GM12801 (cell line): Measurements from ENCODE around the gene GRB7.

ENCODE experiments used
- TF ChIP-seq, protein P1 (sequence below): IDR thresholded peaks from one replicate; pipeline ENCODE4 v1.5.1; 2011; ENCODE audit warnings: control low read depth; ENCODE audit not compliant: insufficient read length; ENCODE audit errors: extremely low read depth

Gene GRB7

GRCh38 chr17:39754161-39754957 lies 16.6 kb downstream of the GRB7 start:
- TF ChIP-seq, protein P1, sequence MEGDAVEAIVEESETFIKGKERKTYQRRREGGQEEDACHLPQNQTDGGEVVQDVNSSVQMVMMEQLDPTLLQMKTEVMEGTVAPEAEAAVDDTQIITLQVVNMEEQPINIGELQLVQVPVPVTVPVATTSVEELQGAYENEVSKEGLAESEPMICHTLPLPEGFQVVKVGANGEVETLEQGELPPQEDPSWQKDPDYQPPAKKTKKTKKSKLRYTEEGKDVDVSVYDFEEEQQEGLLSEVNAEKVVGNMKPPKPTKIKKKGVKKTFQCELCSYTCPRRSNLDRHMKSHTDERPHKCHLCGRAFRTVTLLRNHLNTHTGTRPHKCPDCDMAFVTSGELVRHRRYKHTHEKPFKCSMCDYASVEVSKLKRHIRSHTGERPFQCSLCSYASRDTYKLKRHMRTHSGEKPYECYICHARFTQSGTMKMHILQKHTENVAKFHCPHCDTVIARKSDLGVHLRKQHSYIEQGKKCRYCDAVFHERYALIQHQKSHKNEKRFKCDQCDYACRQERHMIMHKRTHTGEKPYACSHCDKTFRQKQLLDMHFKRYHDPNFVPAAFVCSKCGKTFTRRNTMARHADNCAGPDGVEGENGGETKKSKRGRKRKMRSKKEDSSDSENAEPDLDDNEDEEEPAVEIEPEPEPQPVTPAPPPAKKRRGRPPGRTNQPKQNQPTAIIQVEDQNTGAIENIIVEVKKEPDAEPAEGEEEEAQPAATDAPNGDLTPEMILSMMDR = no peak

GRCh38 chr17:39754958-39755553 lies 17.3 kb downstream of the GRB7 start:
- TF ChIP-seq, protein P1 = no peak

DNA sequence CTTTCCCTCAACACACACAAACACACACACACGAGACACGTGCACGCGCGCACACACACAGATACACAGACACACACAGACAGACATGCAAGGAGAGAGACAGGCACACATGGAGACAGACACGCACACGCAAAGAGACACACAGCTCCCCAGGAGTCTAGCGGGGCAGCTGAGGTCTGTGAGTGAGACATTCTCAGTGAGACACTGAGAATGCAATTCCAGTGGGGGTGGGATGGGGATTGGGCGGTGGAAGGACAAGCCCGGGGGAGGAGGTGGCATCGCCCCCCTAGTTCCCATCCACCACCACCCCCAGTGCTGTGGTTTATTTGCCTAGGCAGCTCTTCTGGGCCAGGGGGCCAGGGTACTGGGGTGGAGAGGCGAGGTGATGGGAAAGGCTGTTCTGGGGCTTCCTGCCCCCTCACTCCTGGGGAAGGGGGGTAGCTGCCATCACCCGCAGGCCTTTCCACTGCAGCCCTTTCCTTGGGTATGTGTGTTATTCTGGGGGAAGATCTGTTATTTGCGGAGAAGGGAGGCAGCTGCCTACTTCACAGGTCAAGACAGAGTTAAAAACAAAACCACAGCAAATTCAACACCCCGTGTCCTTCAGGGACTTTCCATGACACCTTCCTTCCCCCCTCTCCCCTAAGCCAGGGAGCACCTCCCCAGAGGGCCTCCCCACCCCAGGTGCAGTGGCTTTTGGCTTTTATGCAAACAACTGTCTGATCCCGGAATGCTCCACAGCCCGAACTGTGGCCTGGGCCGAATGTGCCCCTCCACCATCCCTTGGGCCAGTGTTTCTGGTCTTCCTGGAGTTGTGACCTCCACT lies 18.0 kb downstream of the GRB7 start:
- TF ChIP-seq, protein P1 = no peak

GRCh38 chr17:39756380-39757079 lies 18.8 kb downstream of the GRB7 start:
- TF ChIP-seq, protein P1 = no peak

- TF ChIP-seq, protein P1 = no peak
Observed at GRCh38 chr17:39757176-39757662, 19.5 kb downstream of the GRB7 start.

- TF ChIP-seq, protein P1 = no peak
Observed at GRCh38 chr17:39757931-39758873, 20.5 kb downstream of the GRB7 start.
